Tibial artery (tissue), 4 donors: ENCODE measurements around the gene SNX24.

ENCODE experiments used
- DNase-seq, 2 donors: peaks; one replicate each; pipeline ENCODE4 v3.0.0-alpha.2; 2019
- H3K27ac ChIP-seq, 2 donors: fragments of 200-600 bp; sonication (generic) in 1 of 2; 1 replicate in 1 of 2; 2 replicates in 1 of 2; pipeline ENCODE4 v1.5.1; 2018 to 2019; ENCODE audit warnings: mild to moderate bottlenecking in 1 of 2
- H3K27me3 ChIP-seq, 2 donors: fragments of 200-600 bp; sonication (generic) in 1 of 2; one replicate each; pipeline versions ENCODE4 v1.5.1 to v1.6.0; 2016 to 2019
- H3K36me3 ChIP-seq, 3 donors: fragments of 200-600 bp; sonication (generic) in 2 of 3; one replicate each; pipeline ENCODE4 v1.5.1; 2016 to 2019; ENCODE audit warnings: mild to moderate bottlenecking in 2 of 3
- H3K4me1 ChIP-seq, 4 donors: fragments of 200-600 bp; sonication (generic) in 2 of 4; 1 replicate in 3 of 4; 2 replicates in 1 of 4; pipeline ENCODE4 v1.5.1; 2016 to 2019
- H3K4me3 ChIP-seq, 2 donors: fragments of 200-600 bp; sonication (generic) in 1 of 2; 1 replicate in 1 of 2; 2 replicates in 1 of 2; pipeline ENCODE4 v1.5.1; 2018 to 2019; ENCODE audit warnings: mild to moderate bottlenecking in 2 of 2
- H3K9me3 ChIP-seq, 3 donors: fragments of 200-600 bp; sonication (generic) in 1 of 3; one replicate each; pipeline ENCODE4 v1.5.1; 2016 to 2019
- intact Hi-C: fragments of 100-400 bp; cut with DNase I; formaldehyde crosslinking; loops from one replicate; pipeline ENCODE4 v1.15.0; 2023; ENCODE audit warnings: low total_unique reads
- TF ChIP-seq, protein P1 (sequence below), 2 experiments: fragments of 200-600 bp in 1 of 2; fragments of 450-650 bp in 1 of 2; IDR thresholded peaks; one replicate each; pipeline ENCODE4 v1.5.1; 2017 to 2019; ENCODE audit warnings: antibody characterized with exemption in 2 of 2, mild to moderate bottlenecking in 1 of 2, moderate library complexity in 1 of 2

SNX24 gene

DNA sequence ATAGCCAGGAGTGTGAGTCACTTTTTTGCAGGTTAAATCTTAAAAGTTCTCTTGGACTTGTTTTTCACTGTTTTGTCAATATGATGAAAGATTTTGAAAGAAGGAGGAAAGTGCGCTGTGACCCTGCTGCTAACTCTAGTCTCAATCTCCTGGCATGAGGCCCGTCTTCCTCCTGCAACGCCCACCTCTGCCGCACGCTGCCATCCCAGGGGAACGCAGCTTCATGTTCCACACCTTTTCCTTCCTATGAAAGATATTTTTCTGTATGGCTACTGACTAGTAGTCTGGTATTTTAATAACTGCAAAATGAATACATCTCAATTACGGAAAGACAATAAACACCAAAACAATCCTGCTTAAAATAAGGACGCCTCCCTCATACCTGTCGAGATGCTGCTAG, 182.8 kb downstream of the SNX24 start:
- Histone ChIP-seq H3K27ac (no peak overlapping the region), H3K27me3 (no peaks in the 10 kb centered on the region), H3K4me1 (no peaks in the 10 kb centered on the region), H3K9me3 (no peaks in the 10 kb centered on the region), H3K4me3 (no peak overlapping the region), H3K36me3 (peaks cover 40 to 48% (median 42%) of the 10 kb centered on the region in 3 donors)
- intact Hi-C loops, result no loop called here
- no peak for DNase-seq
- TF ChIP-seq, protein P1, sequence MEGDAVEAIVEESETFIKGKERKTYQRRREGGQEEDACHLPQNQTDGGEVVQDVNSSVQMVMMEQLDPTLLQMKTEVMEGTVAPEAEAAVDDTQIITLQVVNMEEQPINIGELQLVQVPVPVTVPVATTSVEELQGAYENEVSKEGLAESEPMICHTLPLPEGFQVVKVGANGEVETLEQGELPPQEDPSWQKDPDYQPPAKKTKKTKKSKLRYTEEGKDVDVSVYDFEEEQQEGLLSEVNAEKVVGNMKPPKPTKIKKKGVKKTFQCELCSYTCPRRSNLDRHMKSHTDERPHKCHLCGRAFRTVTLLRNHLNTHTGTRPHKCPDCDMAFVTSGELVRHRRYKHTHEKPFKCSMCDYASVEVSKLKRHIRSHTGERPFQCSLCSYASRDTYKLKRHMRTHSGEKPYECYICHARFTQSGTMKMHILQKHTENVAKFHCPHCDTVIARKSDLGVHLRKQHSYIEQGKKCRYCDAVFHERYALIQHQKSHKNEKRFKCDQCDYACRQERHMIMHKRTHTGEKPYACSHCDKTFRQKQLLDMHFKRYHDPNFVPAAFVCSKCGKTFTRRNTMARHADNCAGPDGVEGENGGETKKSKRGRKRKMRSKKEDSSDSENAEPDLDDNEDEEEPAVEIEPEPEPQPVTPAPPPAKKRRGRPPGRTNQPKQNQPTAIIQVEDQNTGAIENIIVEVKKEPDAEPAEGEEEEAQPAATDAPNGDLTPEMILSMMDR (IDR thresholded peaks at IDR 0.05), result no peak

- Histone ChIP-seq H3K27me3 (no peaks in the 10 kb centered on the region), H3K27ac (no peak overlapping the region), H3K36me3 (peaks cover 0 to 9% (median 8%) of the 10 kb centered on the region in 3 donors), H3K9me3 (no peaks in the 10 kb centered on the region), H3K4me1 (peaks cover 0 to 24% (median 15%) of the 10 kb centered on the region in 4 donors), H3K4me3 (no peak overlapping the region)
- intact Hi-C loops, result loop anchor here (10.0 kb wide), 1 partner anchor 332 kb away; no protein-coding TSS in a partner anchor
- TF ChIP-seq, protein P1 (IDR thresholded peaks at IDR 0.05), result no peak
- DNase-seq, result no peak
These were observed 187.8 kb downstream of the SNX24 start for GRCh38 chr5:123033157-123033671.

- H3K27ac ChIP-seq, result peak overlapping the region; percentile 86 to 97
- no peaks in the 10 kb centered on the region for H3K36me3 ChIP-seq
- intact Hi-C loops, result loop anchor here (5.0 to 10.0 kb wide), 3 partner anchors 52 to 329 kb away; partner anchors contain the start of gene PRDM6
- TF ChIP-seq, protein P1 (IDR thresholded peaks at IDR 0.05), result no peak
- H3K9me3 ChIP-seq, result no peaks in the 10 kb centered on the region
- H3K4me3 ChIP-seq, result peak overlapping the region; percentile 86
- peak; percentile 69 to 85 for DNase-seq
- no peaks in the 10 kb centered on the region for H3K27me3 ChIP-seq
- H3K4me1 ChIP-seq, result peaks cover 0 to 24% (median 15%) of the 10 kb centered on the region in 4 donors
These were observed 190.0 kb downstream of the SNX24 start for GRCh38 chr5:123035360-123035917.

GRCh38 chr5:123035918-123036390, 190.5 kb downstream of the SNX24 start:
- intact Hi-C loops, result loop anchor here (5.0 to 10.0 kb wide), 3 partner anchors 51 to 329 kb away; partner anchors contain the start of gene PRDM6
- H3K4me1 ChIP-seq, result peaks cover 0 to 24% (median 15%) of the 10 kb centered on the region in 4 donors
- H3K4me3 ChIP-seq, result peak overlapping the region; percentile 86
- no peaks in the 10 kb centered on the region for H3K9me3 ChIP-seq
- TF ChIP-seq, protein P1 (IDR thresholded peaks at IDR 0.05), result no peak
- no peaks in the 10 kb centered on the region for H3K27me3 ChIP-seq
- no peaks in the 10 kb centered on the region for H3K36me3 ChIP-seq
- DNase-seq, result peak; percentile 53 to 83
- H3K27ac ChIP-seq, result peak overlapping the region; percentile 86 to 97

- DNase-seq, result peak; percentile 86 to 94
- peak within 1 kb of the TSS; percentile 86 to 97 for H3K27ac ChIP-seq
- intact Hi-C loops, result loop anchor here (5.0 to 10.0 kb wide), 3 partner anchors 51 to 328 kb away; partner anchors contain the start of gene PRDM6
These were observed 191.1 kb downstream of the SNX24 start, which contains the start of gene PPIC for GRCh38 chr5:123036391-123037103. Gene PPIC (minus strand): TSS chr5:123036725. CDS start chr5:123036625, 100 bp downstream.

More at GRCh38 chr5:123036391-123037103, 191.1 kb downstream of the SNX24 start, which contains the start of gene PPIC:
- H3K27me3 ChIP-seq, result no peaks in the 10 kb centered on the region
- H3K9me3 ChIP-seq, result no peaks in the 10 kb centered on the region
- H3K4me3 ChIP-seq, result peak within 1 kb of the TSS; percentile 86
- no peaks in the 10 kb centered on the region for H3K36me3 ChIP-seq
- peaks cover 0 to 24% (median 15%) of the 10 kb centered on the region in 4 donors for H3K4me1 ChIP-seq
- TF ChIP-seq, protein P1 (IDR thresholded peaks at IDR 0.05), result no peak
